Adipose tissue (tissue), 3 donors: ENCODE measurements around the gene WDR76. TPM values are rescaled to one million over a fixed set of nuclear protein-coding genes. Genes with fewer than 3 reads are reported as not detected.

ENCODE experiments used
- H3K27ac ChIP-seq: one replicate; pipeline ENCODE4 v1.5.1; 2013; ENCODE audit warnings: low read depth, low read length
- WGBS, 3 donors: extraction: QIAGEN DNeasy Blood & Tissue Kit; methylation state at CpG; one replicate each; pipeline ENCODE4 v1.1.7; 2013; 5-methylcytosine and 5-hydroxymethylcytosine counted together
- polyA plus RNA-seq, 3 donors: library from polyadenylated mRNA; stranded (reverse); fragments of 200-250 nt; gene quantifications; one replicate each; pipeline ENCODE4 v1.2.3, GENCODE V29; 2013
- donor health status: healthy with polysubstance abuse.
- donor health status: Bipolar disorder and iron deficiency.
- donor health status: healthy.

WDR76 gene
- polyA plus RNA-seq, 3 donors = 1.6 to 2.7 (median 1.6) TPM

DNA sequence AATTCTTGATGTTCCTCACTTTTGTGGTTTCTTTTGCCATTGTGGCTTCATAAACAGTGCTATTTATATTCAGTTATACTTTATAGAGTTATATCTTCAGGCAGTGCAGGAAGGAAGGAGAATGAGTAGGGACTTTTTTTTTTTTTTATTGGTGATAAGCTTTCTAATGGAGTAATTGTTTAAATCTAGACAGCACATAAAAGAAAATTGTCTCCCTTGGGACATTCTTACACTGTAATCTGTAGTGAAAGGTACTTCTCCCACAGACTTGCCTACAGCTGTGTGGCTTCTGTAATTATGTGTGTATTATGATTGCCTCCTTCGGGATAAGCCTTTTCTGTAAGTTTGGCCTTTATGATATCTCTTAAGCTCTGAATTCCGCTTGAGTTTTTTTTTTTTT lies 41.6 kb downstream of the WDR76 start:
- no peak overlapping the region for H3K27ac ChIP-seq
- 92% methylated on average over 2 of the region's 2 CpGs for WGBS, 3 donors

DNA sequence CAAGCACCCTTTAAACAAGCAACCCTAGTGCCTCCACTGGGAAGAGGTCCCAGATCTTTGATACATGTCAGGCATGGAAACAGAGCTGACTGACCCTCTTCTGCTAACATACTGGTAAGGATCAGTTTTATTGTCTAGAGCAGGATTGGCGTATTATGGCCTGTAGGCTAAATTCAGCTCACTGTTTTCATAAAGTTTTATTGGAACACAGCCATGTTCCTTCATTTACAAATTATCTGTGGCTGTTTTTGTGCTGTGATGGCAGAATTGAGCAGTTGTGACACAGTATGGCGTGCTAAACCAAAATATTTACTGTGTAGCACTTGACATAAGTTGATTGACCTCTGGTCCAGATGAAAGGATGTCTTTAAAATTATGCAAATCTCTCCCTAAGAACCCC lies 45.0 kb downstream of the WDR76 start:
- WGBS, 3 donors = 92 to 97% (median 96%) methylated on average over 2 of the region's 2 CpGs
- H3K27ac ChIP-seq = no peak overlapping the region

DNA sequence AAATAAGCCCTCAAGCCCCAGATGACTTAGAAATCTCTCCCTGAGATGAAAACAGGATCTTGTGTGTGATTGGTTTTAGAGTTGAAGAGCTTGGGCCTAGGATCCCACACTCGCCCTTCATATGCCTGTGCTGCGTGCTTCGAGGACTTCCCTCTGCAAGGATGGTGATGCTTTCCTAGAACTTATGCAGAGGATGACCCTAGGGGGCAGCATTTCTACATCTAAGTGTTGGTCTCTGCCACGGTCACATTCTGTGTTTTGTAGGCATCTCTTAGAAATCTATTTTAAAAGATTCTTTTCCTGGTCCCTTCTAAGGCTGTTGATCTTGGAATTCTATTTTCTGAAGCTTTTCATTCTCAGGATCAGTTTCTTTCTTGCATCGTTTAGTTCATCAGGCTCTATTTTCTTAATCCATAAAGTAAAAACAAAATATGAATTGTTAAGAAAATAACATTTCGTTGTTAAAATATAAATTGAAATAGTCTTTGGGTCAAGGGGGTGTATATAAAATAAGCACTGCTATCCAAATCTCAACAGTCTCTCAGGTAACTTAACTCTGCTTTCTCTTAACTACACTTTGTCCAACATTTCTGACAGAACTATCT lies 45.7 kb downstream of the WDR76 start:
- WGBS, 3 donors = 55 to 70% (median 67%) methylated on average over 6 of the region's 6 CpGs
- no peak overlapping the region for H3K27ac ChIP-seq

DNA sequence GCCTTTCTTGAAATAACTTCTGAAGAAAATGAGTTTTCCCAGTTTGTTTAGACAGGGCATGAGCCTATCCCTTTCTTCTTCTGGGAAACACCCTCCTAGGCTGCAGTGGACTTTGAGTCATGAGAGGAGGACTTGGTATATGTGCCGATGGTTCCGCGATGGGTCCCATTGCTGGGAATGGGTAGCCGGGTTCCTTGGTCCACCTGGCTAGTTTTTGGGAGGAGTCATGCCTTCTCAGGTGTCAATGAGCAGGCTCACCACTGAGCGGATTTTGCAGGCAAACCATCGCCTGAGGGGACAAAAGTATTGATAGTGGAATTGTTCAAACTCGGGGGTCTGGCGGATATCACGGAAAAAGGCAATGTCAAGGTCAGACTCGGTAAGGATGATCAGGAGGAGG lies 46.8 kb downstream of the WDR76 start:
- no peak overlapping the region for H3K27ac ChIP-seq
- WGBS, 3 donors = 88 to 98% (median 96%) methylated on average over 10 of the region's 10 CpGs

DNA sequence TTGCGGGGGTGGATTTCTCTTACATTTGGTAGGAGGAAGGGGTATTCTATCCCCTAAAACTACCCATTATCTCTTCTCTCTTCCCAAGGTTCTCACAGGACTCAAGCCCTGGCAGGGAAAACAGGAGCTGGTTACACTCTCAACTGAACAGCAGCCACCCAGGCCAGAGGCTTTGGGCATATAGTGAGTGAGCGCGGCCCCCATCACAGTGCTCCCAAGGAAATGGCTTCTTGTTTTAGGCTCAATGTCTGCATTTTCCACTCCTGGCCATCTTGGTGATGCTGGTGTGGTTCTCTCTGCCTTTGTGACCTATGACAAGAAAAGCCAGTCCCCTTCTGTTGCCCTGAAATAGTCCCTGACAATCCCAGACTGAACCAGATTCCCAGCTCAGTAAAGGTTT lies 50.1 kb downstream of the WDR76 start:
- 86 to 99% (median 97%) methylated on average over 3 of the region's 3 CpGs for WGBS, 3 donors
- no peak overlapping the region for H3K27ac ChIP-seq

DNA sequence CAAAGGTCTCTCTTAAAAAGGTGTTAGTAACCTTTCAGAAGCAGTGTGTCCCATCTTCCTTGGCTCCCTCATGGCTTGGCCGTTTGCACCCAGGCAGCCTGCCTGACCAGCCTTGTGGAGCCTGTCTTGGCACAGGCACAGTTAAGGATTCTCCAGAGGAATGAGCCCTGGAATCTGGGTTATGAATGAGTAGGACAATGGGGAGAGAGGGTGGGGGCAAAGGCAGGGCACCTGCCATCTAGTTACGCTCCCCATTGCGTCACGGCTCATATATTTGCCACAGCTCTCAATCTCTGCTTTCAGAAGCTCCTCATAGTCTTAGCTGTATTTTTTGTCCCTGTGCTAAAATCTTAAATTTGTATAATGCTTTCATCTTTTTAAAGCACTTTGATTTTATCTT lies 50.6 kb downstream of the WDR76 start:
- WGBS, 3 donors = 77 to 90% (median 85%) methylated on average over 4 of the region's 4 CpGs

DNA sequence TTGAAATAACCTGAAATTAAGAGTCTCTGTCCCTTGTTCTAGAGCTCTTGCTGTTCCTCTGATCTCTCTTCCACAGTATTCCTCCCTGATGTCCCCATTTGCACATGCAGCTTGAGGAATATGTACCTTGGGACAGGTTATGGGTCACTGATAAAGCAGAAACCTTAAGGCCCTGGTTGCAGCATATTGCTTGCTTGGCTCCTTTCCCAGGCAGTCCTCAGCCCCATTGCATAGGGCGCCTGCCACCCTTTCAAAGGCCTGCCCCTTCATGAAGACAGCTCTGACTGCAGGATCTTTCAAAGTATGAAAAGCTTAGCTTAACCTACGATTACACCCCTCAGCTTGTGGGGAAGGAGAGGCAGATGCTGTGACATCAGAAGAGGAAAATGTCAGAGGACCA lies 51.6 kb downstream of the WDR76 start:
- 80 to 91% (median 89%) methylated on average over 2 of the region's 2 CpGs for WGBS, 3 donors
- H3K27ac ChIP-seq = no peak overlapping the region

More for the DNA sequence above, 50.6 kb downstream of the WDR76 start:
- H3K27ac ChIP-seq = no peak overlapping the region

DNA sequence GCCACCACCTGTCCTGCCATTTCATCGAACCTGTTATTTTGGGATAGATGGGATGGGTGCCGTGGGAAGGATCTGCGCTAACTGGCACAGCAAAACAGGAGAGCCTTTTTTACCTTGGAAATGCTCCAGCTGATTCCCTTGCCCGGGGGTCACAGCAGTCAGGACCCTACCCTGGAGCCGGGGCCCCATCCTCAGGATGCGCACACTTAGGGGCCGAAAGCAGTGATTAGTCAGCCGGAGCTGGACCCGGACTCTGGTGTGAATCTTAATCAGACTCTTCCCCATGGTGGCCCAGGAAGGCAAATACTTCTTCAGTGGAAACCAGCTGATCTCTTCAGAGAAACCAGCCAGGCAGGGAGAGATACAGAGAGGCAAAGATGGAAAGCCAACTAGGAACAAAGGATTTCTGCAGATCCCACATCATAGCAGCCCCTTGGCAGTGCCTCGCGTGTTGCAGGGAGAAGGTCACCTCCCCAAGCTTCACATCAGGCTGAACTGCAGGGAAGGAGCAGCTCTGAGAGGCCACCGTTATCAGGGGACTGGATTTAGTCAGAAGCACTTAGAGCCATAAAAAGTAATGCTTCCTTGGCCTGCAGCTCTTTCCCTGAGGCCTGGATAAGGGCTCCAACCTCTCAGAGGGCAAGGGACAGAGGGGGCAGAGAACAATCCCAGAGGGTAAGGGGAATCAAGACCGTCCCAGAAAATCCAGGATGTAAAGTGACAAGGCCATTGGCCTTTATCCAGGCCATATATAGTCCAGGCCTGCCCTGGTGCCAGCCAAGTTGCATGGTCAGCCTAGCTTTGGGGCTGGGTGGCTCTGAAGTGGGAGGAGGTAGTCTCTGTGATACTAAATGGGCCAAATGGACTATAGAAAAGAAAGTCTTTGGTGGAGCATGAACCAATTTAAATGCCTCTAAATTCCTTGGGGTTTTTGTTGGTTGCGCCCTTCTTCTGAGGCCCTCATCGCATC lies 52.9 kb downstream of the WDR76 start:
- WGBS, 3 donors = 90 to 92% (median 91%) methylated on average over 15 of the region's 15 CpGs
- no peak overlapping the region for H3K27ac ChIP-seq

DNA sequence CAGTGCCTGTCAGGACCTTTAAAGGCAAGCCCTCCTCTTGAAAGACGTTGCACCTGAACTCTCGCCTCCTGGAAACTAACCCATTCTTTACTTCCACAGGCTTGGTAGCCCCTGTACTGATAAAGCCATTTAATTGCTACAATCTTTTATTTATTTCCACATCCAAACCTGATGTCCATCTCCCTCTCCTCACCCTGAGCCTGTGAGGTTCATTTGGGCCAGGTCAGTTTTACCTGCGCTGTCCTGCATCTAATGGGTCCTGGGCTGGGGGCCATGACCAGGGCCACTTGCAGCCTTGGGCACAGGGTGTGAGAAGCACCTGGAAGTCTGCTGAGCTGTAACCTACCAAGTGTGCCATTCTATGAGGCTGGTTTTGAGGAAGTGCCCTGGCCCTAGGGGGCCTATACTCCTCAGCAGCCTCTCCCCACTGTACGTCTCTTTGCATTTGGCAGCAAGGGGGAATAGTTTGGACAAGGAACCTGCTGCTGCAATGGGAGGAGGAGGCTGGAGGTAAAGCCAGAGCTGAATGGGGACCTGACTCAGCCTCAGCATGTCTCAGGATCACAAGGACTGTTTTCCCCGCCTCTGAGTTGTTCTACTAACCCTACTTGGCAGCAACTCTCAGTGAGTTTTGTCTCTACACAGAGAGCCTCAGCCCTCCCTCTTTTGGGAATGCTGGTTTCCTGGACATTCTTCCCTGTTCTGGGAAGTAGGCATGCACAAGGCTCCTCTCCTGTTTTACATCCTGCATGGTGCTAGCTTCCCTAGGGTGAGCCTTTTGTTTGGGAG lies 53.8 kb downstream of the WDR76 start:
- H3K27ac ChIP-seq = no peak overlapping the region
- 81 to 87% (median 87%) methylated on average over 5 of the region's 5 CpGs for WGBS, 3 donors

DNA sequence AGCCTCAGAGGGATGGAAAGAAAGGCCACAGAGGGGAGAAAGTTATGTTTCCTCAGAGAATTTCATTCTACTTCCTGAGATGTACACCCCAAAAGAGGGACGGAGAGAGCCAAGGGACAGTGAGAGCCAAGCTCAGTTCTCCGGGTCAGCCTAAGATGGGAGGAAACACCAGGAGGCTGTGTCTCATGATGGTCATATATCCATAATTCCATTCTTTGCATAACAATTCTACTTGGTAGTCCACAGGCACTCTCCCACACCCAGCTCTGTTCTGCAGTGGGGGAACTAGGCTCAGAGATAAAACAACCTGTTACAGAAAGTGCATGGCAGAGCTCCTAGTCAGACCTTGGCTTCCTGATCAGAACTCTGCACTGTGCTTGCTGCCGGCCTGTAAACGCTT lies 54.4 kb downstream of the WDR76 start:
- 80 to 92% (median 89%) methylated on average over 4 of the region's 4 CpGs for WGBS, 3 donors
- no peak overlapping the region for H3K27ac ChIP-seq

DNA sequence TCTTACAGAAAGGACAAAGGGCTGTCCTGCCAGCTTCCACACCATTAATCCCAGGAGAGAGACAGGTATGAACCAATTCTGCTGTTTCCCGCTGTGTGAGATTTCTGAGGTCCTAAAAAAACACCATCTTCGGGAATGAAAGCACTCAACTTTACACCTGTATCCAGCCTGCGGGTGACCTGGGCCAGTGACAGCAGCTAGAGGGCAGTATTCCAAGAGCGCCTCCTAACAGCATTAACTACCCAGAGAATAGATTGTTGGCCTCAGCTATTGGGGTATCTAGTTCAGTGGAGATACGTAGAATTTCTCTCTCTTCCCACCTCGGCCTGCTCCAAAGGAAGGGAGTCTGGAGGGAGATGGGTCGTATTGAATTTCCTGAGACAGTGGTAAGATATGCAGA lies 55.1 kb downstream of the WDR76 start:
- 79 to 90% (median 90%) methylated on average over 7 of the region's 7 CpGs for WGBS, 3 donors
- no peak overlapping the region for H3K27ac ChIP-seq

DNA sequence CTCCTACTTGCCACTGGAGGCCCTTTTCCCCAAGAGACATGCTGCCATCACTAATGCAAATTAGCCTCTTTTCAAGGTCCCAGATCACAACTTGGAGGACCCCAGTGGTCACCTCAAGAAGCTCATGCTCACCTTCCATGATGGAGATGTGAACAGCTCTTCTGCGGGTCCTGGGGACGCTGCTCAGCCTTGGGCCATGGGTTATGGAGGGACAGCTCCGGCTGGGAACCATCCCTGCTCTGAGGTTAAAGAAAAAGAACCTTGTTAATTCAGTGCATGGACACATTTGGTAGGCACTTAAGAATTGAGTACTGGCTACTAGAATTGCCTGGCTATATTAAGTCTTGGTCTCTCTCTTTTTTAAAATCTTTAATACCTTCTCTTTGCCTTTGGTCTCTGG lies 56.8 kb downstream of the WDR76 start:
- 94 to 100% (median 98%) methylated on average over 3 of the region's 3 CpGs for WGBS, 3 donors
- H3K27ac ChIP-seq = no peak overlapping the region

DNA sequence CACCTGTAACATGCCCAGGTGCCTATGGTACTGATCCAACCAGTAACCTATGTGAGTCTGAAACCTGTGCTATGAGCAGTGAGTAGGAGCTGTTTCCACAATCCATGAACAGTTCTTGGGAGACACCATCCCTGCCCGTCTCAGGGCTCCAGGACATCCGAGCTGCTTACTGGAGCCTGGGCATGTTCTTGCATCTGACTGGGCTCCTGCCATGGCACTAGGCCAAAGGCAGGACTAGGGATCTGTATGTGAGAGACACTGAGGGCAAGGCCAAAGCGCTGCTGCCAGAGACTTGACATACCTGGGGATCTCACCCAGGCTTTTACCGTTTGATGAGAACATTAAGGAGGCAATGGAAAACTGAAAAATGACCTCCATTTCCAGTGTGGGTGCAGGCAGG lies 59.8 kb downstream of the WDR76 start:
- no peak overlapping the region for H3K27ac ChIP-seq
- 85 to 86% (median 85%) methylated on average over 4 of the region's 4 CpGs for whole genome bisulfite sequencing, 3 donors

DNA sequence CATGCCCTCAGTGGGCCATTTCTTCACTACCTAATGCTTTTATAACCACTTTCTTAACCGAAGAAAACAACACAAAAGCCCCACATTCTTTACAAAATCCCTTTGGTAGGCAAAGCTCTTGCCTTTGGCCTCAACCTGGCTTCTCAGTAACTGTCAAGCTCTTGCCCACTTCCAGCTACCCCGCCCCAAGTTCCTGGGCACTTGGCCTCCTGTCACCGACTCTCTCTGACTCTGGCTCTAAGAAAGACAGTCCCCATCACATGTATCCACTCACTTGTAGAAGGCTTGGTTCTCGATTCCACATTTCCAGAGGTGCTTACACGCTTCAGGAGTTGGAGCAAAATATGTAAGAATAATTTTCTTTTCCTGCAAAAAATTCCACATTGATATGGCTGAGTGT lies 61.1 kb downstream of the WDR76 start:
- 83 to 96% (median 93%) methylated on average over 5 of the region's 5 CpGs for WGBS, 3 donors
- no peak overlapping the region for H3K27ac ChIP-seq

DNA sequence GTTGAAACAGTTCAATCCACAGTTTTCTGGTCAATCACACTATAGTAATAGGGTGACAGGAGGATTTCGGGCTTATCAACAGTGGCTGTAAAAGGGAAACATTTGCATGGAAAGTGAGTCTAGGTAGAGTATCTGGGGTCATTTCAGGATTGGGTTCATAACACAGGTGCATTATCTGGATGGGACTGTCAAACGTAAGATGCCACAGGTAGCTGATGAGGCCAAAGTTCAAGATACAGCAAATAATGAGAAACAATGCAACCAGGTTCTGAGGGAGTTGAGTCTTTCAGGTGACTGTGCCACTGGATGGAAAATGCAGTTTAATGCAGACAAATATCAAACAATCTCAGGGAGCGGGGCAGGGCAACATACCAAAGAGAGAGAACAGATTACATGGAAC lies 62.2 kb downstream of the WDR76 start:
- 49 to 96% (median 92%) methylated on average over 3 of the region's 3 CpGs for WGBS, 3 donors
- H3K27ac ChIP-seq = no peak overlapping the region

DNA sequence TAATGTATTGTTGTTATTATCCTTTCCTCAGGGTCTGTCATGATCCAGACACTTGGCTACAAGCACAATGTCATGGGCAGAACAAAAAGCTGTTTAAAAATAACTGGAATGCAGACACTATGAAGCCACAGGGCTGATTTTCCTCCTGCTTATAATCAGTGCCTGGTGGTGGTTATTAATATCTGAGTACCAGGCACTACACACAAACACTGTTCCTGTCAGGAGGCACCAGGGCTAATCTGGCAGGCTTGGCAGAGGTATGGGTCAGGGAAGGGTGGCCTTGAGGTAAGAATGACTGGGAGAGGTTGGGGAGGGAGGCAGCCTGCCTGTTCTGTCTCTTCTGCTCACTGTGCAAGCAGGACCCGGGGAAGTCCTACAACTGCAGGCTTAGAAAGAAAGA lies 67.2 kb downstream of the WDR76 start:
- 14 to 65% (median 63%) methylated on average over 1 of the region's 1 CpG for WGBS, 3 donors
- no peak overlapping the region for H3K27ac ChIP-seq

DNA sequence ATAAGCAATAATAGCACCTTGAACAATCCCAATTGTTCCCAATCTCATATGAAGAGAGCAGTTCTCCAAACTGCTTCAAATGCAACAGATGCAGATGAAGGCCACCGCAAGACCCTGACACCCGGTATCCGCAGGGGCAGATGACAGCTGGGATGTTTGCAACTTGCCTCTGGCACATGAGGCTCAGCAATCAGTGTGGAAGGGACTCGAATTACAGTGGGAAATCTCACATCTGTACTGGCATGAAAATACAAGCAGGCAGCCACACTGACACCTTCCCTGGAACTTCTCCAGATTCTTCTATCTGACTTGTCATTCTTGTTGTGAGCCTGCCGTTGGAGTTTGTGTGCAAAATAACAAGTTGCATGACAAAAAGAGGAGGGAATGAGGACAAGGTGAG lies 68.8 kb downstream of the WDR76 start:
- no peak overlapping the region for H3K27ac ChIP-seq
- 19 to 71% (median 64%) methylated on average over 5 of the region's 5 CpGs for WGBS, 3 donors

DNA sequence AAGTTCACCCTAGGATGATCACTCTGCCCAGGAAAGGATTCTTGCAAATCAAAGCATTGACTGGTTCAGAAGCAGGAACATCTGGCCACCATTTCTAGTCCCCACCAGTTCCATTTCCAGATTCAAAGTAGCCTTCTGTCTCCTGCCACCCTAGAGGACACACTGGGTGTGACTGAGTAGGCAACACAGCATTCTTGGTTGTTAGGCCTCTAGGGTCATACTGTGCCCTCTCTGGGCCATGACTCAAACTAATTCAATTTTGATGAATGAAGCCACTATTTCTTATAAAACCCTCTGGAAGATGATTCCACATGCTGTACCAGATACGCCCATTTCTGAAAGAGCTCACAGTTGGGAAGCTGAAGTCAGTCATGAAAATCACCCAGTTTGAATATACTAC lies 69.7 kb downstream of the WDR76 start:
- 96 to 100% (median 97%) methylated on average over 1 of the region's 1 CpG for WGBS, 3 donors
- no peak overlapping the region for H3K27ac ChIP-seq

DNA sequence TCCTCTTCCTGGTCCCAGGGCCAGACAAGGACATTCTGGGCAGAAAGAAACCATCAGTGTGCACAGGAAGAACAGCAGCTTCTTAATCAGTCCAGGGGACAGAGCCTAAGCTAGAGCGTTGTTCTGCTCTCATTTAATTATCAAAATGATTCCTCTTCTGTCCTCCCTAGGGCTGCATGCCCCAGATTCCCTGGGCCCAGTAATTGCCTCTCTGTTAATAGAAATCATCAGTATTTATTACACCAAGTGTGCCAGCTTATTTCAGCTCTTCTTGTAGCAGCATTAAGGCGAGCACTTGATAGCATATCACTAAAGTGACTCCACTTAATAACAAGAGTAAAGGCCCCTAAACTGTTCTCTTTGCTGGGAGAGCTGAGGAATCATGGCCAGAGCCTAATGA lies 72.1 kb downstream of the WDR76 start:
- 66 to 87% (median 82%) methylated on average over 2 of the region's 2 CpGs for WGBS, 3 donors
- H3K27ac ChIP-seq = no peak overlapping the region
